HL-60/S4 treated with retinoic acid at 250 ng/mL for 4 days and 3 days (cell line): ENCODE data around the gene SDSL.

Experiments
- in situ Hi-C: fragments of 300-500 bp; cut with MboI; formaldehyde crosslinking; loops from 2 replicates; pipeline ENCODE4 v1.7.0; 2022; ENCODE audit warnings: low sequenced_read_pairs

Gene SDSL

DNA sequence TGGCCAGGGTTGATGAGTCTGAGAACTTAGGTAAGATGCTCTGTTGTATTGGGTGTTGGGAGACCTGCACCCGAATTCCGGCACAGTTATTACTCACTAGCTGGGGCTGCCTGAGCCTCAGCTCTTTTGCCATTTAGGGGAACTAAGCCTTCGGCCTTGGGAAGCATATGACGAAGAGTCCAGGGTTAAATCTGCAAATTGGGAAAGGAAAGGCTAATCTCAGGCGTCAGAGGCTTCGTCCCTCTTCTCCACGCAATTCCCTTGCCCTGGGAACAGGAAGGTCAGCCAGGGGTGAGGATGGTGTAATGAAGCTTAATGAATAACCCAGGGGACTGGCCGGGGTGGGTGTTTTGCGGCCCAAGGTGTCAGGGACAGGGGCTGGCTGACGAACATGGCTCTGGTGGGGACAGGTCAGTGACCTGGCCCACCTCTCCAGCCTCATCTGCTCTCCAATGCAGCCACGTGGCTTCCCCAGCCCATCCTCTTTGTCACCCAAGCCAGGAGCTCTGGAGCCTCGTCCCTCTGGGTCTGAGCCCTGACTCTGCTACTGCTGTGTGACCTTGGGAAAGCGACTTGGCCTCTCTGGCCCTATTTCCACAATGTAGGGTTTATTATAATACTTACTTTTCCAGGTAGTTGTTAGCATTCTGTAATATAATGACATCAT lies 3.8 kb upstream of the SDSL start:
- in situ Hi-C loops = no loop called here

DNA sequence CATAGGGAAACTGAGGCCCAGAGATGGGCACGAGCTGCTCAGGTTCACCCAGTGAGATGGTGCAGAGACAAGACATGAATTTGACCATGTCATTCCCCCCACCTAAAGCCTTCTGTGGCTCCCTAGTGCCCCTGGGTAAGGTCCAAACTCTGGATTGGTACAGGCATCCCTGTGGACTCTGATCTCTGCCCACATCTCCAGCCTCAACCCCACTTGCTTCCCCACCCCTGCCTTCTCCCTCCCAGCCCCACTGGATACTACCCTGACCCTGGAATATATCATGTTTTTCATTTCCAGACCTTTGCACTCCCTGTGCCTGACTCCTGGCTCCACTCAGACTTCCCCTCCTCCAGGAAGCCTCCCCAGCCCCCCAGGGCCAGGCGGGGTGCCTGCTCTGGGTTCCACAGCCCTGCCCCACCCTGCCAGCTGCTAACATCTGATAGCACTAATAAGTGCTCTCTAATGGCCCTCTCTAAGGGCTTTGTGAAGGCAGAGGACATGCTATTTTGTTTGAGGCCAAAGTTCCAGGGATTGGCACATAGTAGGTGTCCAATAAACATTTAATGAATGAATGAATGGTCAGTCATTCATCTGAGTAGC lies 1.1 kb upstream of the SDSL start:
- in situ Hi-C loops = loop anchor here (10.0 kb wide), 1 partner anchor 226 kb away; no protein-coding TSS in a partner anchor

DNA sequence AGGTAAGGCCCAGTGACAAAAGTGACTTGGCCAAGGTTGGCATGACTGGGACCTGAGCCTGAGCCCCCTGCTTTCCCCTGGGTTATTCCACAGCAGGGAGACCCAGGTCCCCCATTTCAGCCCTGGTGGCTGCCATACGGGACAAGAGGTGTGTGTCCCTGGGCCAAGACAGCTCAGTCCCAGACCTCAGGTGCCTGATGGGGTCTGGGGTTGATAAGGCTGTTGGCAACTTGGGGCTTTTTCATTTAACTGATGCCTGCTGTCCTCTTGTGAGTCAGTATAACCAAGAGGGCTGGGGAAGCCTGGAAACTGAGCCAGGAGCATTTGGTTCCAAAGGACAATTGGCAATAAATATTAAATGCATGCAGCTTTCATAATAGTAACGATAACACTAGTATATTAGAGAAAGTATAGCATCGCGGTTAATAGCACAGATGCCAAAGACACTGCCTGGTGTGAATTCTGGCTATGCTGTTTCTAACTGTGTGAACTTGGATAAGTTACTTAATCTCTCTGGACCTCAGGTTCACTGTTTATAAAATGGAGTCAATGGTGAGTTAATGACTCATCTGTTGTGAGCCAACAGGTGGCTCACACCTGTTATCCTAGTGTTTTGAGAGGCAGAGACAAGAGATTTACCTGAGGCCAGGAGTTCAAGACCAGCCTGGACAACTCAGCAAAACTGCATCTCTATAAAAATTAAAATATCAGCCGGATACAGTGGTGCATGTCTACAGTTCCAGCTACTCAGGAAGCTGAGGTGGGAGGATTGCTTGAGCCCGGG lies 898 bp downstream of the SDSL start:
- in situ Hi-C loops = loop anchor here (10.0 kb wide), 1 partner anchor 228 kb away; no protein-coding TSS in a partner anchor

DNA sequence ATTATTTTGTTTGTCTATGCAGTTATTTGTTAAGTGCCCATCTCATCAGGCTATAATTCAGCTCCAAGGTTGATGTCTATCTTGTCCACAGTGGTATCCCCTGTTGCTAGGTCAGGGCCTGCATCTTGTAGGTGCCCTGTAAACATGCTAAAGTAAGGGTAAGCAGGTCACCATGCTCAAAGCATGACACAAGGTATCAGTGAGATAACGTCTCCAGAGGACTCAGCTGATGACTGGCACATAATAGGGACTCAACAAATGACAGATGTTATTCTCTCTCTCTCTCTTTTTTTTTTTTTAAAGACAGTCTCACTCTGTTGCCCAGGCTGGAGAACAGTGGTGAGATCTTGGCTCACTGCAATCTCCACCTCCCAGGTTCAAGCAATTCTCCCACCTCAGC lies 2.3 kb downstream of the SDSL start:
- in situ Hi-C loops = loop anchor here (10.0 kb wide), 1 partner anchor 230 kb away; no protein-coding TSS in a partner anchor

DNA sequence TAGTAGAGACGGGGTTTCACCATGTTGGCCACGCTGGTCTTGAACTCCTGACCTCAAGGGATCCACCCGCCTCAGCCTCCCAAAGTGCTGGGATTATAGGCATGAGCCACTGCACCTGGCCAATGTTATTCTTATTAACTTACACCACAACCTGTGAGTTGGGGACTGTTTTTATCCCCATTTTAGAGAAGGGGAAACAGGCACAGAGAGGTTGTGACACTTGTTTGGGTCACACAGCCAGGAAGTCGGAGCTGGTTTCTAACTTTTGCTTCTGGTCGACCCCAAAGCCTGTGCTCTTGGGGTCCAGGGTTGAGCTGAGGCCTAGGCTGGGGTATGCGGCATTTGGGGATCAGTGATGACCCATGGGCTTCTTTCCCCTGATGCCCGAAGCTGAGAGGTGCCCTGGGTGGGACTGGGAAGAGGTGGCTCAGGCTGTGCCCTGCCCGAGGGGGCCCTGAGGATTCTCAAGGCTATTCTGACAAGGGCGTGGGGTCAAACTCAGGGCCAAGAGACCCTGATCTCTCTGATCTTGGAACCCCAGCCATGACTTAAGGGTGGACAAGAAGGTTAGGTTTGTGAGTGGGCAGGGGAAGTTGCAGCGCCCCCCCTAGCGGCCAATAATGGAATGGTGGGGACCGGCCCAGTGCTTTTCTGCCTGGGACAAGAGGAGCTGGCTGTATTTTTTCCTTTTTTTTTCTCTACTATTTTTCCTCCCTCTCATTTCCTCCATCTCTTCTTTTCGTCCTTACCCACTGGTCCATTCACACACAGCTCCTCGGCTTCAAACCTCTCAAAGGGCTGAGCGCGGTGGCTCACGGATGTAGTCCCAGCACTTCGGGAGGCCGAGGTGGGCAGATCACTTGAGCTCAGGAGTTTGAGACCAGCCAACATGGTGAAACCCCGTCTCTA lies 3.0 kb downstream of the SDSL start:
- in situ Hi-C loops = loop anchor here (10.0 kb wide), 1 partner anchor 230 kb away; no protein-coding TSS in a partner anchor

DNA sequence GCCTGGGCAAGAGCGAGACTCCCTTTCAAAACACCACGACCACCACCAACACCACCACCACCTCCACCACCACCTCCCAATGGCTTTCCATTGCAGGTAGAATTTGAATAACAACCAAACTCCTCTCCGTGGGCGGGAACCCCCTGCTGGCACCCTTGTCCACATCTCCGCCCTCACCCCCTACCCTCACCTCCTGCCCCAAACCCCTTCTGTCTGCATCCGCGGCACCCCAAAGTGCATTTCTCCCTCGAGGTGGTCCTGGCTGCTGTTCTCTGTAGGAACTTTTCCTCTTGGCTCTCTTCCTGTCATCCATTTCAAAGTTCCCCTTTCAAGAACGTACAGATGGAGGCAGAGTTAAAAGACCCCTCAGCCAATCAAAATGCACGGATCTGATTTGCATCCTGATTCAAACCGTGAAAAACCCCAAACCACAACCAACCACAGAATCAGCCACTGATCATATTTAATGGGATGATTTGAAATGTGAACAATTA lies 3.8 kb downstream of the SDSL start:
- in situ Hi-C loops = loop anchor here (10.0 kb wide), 1 partner anchor 231 kb away; no protein-coding TSS in a partner anchor

DNA sequence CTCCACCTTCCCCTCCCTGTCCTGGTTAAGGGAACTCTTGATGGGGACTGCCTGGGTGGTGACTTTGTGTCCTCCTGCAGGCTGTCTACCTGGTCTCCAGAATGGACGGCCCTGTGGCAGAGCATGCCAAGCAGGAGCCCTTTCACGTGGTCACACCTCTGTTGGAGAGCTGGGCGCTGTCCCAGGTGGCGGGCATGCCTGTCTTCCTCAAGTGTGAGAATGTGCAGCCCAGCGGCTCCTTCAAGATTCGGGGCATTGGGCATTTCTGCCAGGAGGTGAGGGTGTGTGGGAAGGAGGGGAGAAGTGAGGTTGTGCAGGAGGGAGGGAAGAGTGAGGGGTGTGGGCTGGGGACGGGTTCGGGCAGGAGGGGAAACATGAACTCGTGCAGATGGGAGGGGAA lies 5.7 kb downstream of the SDSL start:
- in situ Hi-C loops = loop anchor here (10.0 kb wide), 1 partner anchor 233 kb away; no protein-coding TSS in a partner anchor

DNA sequence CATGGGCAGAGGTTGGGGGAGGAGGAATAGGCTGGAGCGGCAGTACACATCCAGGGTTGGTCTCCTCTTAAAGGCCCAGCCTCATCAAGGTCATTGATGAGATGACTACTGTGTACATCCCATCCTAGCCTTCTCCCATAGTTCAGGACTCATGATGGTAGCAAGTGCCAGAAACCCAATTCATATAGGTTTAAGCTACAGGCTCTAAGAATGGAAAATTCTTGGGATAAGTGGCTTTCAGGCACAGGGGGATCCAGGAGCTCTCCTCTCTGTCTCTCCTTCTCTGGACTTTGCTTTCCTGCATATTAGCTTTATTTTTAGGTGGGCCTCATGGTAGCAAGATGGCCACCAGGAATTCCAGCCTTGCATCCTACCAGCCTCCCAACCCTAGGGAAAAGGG lies 6.3 kb downstream of the SDSL start:
- in situ Hi-C loops = loop anchor here (10.0 kb wide), 1 partner anchor 234 kb away; no protein-coding TSS in a partner anchor

DNA sequence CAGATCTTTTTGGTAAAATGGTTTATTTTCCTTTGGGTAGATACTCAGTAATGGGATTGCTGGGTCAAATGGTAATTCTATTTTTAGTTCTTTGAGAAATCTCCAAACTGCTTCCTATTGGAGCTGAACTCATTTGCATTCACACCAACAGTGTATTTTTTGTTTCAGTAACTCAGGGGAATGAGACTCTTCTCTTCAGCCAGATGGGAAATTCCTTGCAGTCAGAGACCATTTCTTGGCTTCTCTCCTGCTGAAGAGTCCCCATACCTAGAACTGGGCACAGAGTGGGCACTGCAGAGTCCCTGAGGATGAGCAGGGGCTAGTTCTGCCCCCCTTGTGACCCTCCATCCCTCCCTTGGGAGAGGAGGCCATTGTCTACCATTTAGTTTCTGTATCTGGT lies 10.8 kb downstream of the SDSL start:
- in situ Hi-C loops = no loop called here

DNA sequence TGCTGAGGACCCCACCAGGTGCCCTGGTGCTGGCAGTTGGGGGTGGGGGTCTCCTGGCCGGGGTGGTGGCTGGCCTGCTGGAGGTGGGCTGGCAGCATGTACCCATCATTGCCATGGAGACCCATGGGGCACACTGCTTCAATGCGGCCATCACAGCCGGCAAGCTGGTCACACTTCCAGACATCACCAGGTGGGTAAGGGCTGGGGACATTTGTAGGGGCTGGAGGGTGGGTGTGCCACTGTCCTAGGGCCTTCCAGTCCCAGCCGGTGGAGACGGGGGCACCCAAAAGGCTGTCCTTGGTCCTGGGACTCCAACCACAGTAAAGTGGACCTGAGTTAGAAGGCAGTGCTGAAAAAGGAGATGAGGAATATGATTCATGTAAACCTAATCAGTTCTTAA lies 13.2 kb downstream of the SDSL start:
- in situ Hi-C loops = no loop called here

DNA sequence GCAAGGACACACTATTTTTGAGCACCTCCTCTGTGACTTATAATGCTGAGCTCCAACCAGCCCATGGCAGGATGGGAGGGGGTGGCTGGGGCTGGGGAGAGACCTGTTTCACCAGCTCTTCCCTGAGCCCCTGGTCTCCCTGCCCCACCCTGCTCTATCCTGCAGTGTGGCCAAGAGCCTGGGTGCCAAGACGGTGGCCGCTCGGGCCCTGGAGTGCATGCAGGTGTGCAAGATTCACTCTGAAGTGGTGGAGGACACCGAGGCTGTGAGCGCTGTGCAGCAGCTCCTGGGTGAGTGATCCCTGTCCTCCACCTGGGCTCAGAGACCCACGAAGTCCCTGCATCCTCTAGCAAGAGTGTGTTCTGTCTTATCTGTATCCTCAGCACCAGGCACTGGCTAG lies 14.4 kb downstream of the SDSL start:
- in situ Hi-C loops = no loop called here

DNA sequence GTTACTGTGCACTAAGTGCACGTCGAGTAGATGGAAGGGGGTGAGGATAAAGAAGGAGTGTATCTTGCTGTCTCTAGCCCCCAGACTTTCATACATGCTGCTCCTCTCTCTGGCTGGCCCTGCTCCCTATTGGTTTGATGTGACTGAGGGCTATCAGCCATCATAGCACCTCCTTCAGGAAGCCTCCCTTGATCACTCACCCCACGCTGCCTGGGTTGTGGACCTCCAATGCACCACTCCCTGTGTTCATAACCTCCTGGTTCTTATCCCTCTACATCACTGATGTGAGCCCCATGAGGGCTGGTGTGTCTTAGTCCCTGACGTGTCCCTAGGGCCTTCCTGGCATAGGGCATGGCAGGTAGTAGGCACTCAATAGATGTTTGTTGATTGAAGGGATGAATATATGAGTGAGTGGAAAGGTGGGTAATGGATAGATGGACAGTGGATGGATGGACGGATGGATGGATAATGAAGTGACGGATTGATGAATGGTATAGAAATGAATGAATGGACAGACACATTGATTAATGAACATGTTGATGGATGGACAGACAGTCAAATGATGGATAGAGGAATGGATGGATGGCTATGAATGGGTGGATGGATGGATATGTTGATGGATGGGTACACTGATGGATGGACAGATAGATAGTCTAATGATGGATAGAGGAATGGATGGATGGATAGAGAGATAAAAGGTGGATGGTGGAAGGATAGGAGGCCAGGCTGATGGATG lies 15.0 kb downstream of the SDSL start:
- in situ Hi-C loops = no loop called here

DNA sequence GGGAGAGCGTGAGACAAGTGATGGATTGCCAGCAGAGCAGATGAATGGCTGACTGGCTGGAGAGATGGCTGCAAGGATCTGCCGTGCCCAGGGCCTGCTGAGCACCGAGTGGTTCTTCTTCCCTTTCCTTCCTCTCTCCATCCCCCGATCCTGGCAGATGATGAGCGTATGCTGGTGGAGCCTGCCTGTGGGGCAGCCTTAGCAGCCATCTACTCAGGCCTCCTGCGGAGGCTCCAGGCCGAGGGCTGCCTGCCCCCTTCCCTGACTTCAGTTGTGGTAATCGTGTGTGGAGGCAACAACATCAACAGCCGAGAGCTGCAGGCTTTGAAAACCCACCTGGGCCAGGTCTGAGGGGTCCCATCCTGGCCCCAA lies 15.5 kb downstream of the SDSL start:
- in situ Hi-C loops = no loop called here

DNA sequence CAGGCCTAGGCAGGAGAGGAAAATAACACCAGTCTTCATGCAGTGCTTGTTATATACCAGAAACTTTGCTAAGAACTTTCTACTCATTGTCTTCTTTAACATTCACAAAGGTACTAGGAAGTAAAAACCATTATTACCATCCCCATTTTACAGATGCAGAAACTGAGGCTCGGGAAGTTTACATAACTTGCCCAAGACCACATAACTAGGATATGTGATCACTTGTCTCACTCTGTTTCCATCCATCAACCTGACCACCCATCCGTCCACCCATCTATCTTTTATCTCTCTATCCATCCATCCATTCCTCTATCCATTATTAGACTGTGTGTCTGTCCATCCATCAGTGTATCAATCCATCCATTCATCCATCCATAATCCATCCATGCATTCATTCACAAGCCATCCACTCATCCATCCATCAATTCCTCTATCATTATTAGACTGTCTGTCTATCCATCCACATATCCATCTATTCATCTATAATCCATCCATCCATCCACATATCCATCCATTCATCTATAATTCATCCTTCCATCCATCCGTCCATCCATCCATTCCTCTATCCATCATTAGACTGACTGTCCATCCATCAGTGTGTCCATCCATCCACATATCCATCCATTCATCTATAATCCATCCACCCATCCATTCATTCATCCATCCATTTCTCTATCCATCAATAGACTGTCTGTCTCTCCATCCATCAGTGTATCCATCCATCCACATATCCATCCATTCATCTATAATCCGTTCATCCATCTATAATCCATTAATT lies 16.5 kb downstream of the SDSL start:
- in situ Hi-C loops = no loop called here

DNA sequence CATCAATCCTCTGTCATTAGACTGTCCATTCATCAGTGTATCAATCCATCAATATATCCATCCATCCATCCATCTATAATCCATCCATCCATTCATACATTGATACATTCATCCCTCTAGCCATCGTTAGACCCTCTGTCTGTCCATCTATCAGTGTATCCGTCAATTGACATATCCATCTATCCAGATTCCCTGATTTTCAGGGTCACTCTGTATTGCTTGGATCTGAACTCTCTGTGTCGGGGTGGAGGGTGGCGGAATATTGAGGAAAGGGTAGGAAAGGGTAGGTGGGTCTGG lies 17.1 kb downstream of the SDSL start:
- in situ Hi-C loops = no loop called here

DNA sequence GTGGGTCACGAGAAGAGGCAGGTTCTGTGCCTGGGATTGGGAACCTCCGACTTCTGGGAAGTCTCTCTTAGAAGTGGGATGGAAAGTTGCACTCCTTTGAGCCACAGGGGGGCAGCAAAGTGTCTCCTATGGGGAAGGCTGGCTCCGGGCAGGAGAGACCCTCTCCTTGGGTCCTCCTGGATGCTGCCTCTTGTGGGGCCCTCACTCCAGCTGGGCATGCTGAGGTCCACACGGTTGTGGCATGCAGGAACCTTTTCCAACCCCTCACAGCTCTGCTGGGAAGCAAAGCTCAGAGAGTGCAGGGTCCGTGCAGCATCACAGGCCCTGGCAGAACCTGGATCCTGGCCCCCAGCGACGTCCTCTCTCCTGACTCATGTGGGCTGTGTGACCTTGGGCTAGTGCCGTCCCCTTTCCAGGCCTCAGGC lies 17.4 kb downstream of the SDSL start:
- in situ Hi-C loops = loop anchor here (10.0 kb wide), 1 partner anchor 475 kb away; no protein-coding TSS in a partner anchor

DNA sequence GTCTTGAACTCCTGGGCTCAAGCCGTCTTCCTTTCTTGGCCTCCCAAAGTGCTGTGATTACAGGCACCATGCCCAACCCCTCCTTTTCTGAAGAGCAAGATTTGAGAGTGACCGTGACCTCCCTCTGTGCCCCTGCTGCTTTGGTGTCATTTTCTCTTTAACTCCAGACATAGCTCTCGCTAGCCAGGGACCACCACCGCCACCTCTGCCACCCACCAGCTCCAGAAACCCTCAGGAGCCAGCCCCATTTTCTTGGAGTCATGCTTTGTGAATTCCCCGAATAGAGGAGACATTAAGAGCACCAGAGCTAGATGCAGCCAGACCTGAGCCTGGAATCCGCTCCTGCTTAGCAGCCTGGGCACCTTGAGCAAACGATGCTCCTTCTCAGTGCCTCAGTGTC lies 18.2 kb downstream of the SDSL start:
- in situ Hi-C loops = loop anchor here (10.0 kb wide), 1 partner anchor 474 kb away; no protein-coding TSS in a partner anchor

DNA sequence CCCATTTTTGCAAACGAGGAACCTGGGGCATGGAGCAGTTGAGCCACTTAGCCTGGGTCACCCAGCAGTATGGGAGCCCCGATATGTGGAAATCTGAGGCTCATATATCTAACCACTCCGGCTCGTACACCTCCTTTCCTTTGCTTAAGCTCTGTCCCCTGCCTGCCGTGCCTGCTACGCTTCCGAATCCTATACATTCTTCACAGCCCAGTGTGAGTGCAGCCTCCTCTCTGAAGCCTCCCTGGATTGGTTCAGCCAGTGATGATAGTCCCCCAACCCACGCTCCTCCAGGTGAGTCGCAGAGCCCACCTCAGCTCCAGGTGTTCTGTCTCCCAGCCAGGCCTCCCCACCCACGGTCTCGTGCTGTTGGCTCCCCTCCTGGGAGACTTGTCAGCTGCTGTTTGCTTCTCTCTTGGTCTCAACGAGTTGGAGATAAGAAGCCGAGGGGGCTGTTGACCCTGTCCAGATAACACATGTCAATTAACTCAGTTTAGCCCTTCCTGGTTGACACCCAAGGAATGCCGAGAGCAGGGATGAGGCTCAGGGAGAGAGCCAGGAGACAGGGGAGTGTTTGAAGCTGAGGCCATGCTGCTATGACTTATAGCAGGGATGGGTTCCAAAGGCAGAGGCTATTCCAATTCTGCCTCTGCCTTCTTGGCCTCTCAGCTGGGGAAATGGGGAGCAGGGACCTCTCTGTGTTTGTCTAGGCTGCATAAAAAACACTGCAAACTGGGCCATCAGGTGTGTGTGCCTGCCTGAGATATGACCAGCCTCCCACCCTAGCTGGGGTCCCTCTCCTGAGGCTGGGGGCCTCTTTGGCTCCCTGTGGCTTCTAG lies 19.0 kb downstream of the SDSL start:
- in situ Hi-C loops = loop anchor here (10.0 kb wide), 1 partner anchor 474 kb away; no protein-coding TSS in a partner anchor
